ENCODE data around the gene ITGBL1. TPM values are rescaled to one million over a fixed set of nuclear protein-coding genes. Genes with fewer than 3 reads are reported as not detected.

ITGBL1 gene
- total RNA-seq, 4 donors from 2014 or later = 5.0 to 21.5 (median 8.8) TPM

DNA sequence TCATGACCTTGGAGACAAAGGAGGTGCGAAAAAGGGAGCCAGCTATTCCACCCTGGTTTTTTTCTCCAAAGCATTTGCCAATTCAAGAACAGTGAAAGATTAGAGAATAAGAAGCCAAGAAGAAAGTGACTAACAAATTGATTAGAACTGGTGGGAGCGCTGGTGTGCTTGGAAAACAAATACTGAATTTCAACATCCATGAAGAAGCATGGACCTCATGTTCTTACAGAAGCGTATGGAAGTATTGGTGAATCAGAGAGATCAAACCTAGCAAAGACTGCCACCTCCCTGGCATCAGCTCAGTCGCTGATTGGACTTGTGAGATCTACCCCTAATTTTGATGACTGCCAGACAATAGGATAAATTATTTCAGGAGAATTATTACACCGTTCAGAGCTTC is 195.3 kb downstream of the ITGBL1 start:
- no peak for DNase-seq (ENCODE audit: low spot score in 2 of 2)
- no peak overlapping the region for H3K4me3 ChIP-seq (ENCODE audit: low read depth, poor library complexity, severe bottlenecking)
- intact Hi-C loops (cut with DNase I; ENCODE audit: low total_unique reads) = no loop called here
- 79 to 83% methylated on average over 5 of the region's 5 CpGs for WGBS, 2 donors
- no peak for TF ChIP-seq POLR2A (IDR thresholded peaks at IDR 0.05)
- TF ChIP-seq, protein P1, sequence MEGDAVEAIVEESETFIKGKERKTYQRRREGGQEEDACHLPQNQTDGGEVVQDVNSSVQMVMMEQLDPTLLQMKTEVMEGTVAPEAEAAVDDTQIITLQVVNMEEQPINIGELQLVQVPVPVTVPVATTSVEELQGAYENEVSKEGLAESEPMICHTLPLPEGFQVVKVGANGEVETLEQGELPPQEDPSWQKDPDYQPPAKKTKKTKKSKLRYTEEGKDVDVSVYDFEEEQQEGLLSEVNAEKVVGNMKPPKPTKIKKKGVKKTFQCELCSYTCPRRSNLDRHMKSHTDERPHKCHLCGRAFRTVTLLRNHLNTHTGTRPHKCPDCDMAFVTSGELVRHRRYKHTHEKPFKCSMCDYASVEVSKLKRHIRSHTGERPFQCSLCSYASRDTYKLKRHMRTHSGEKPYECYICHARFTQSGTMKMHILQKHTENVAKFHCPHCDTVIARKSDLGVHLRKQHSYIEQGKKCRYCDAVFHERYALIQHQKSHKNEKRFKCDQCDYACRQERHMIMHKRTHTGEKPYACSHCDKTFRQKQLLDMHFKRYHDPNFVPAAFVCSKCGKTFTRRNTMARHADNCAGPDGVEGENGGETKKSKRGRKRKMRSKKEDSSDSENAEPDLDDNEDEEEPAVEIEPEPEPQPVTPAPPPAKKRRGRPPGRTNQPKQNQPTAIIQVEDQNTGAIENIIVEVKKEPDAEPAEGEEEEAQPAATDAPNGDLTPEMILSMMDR (IDR thresholded peaks at IDR 0.05) = no peak

DNA sequence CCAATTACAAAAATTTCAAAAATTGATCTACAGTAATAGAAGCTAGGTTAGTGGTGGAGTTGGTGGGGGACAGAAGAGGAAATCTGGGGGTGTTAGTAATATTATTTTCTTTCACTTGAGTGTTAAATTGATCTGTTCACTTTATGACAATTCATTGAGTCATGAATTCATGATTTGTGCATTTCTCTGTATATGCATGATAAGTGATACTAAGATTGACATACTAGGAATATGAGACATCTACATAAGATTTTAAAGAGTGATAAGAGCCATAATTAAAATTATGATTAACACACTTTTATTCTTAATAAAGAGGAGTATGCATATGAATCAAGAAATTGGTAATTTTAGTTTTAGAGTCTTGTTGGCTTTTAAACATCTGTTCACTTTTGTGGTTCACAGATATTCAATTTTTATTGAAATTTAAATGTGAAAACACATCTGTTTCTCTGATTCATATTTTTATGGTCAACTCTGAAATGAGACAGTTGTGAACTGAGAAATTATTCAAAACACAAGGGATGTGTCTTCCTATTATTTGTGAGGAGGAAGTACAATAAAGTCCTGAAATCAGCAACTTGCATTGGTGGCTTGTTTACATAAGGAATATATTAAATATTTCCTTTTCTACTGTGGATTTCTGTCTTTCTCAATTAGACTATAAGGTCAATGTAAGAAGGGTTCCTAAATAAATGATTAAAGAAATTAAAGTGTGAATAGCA is 196.5 kb downstream of the ITGBL1 start:
- no peak overlapping the region for H3K4me3 ChIP-seq (ENCODE audit: low read depth, poor library complexity, severe bottlenecking)
- intact Hi-C loops (cut with DNase I; ENCODE audit: low total_unique reads) = no loop called here
- TF ChIP-seq, protein P1 (IDR thresholded peaks at IDR 0.05) = no peak
- no peak for TF ChIP-seq POLR2A (IDR thresholded peaks at IDR 0.05)
- DNase-seq (ENCODE audit: low spot score in 2 of 2) = no peak

DNA sequence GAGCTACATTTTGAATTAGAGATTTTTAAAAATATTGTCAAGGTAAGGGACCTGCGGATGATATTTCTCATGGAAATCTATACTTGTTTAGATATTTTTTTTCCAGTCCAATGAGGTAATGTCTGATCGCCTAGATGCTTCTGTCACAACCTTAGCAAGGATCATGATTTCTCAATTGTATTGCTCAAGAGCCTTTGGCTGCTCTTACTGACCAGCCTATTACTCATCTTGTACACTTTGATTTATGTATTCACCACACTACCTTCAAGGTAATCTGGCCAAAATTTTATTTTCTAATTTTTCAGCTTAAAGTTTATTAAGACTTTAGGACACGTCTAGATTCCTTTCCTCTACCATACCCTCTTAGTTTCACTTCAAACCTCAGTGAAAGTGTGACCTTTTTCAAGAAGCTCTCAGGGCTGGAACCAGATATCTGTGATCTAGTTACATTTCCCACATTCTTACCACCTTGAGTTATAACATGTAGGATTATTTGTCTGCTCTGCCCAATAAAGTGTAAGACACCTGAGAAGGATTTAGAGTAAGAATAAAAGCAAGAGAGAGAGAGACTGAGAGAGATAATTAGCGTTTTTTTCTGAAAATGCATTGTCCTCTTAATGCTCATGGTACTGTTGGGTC is 197.1 kb downstream of the ITGBL1 start:
- DNase-seq (ENCODE audit: low spot score in 2 of 2) = peak in 1 of 2 donors; percentile 21
- 66 to 70% methylated on average over 4 of the region's 4 CpGs for WGBS, 2 donors
- TF ChIP-seq, protein P1 (IDR thresholded peaks at IDR 0.05) = no peak
- no peak for TF ChIP-seq POLR2A (IDR thresholded peaks at IDR 0.05)
- intact Hi-C loops (cut with DNase I; ENCODE audit: low total_unique reads) = no loop called here
- H3K4me3 ChIP-seq (ENCODE audit: low read depth, poor library complexity, severe bottlenecking) = no peak overlapping the region

DNA sequence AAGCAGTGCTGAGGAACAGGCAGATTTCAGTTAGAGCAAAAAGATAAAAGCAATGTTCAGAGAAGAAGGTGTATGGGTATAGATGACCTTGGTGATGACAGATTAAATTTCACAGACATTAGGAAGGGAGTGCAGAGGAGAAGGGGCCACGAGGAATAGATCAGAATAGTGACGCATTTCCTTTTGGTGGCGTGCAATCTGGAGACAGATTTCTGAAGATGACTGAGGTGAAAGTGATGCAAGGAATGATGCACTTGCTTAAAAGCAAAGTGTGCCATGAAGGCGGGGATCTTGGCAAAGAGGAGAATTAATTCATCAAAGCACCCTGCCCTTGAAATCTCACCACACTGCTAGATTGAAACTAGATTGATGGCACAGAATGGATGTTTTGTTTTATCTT is 202.4 kb downstream of the ITGBL1 start:
- H3K4me3 ChIP-seq (ENCODE audit: low read depth, poor library complexity, severe bottlenecking) = no peak overlapping the region
- no peak for TF ChIP-seq POLR2A (IDR thresholded peaks at IDR 0.05)
- TF ChIP-seq, protein P1 (IDR thresholded peaks at IDR 0.05) = no peak
- 84 to 91% methylated on average over 4 of the region's 4 CpGs for WGBS, 2 donors
- intact Hi-C loops (cut with DNase I; ENCODE audit: low total_unique reads) = no loop called here
- DNase-seq (ENCODE audit: low spot score in 2 of 2) = no peak

DNA sequence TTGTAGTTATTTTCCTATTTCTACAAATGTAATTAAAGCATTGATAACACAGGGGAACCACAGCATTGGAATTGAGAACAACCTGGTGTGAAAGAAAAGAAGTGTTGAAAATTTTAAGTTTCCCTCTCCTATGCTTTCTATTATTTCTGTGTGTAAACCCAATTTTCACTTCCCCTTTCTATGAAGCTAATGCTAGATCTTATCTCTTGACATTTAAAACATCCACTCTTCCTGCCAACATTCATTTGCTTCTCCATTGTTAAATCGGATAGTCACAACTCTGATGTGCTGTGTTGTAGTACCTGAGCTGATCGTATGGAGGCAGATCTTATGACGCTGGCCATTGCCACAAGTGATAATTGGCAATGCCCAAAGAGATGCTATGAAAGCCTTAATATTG is 203.0 kb downstream of the ITGBL1 start:
- DNase-seq (ENCODE audit: low spot score in 2 of 2) = no peak
- TF ChIP-seq, protein P1 (IDR thresholded peaks at IDR 0.05) = no peak
- TF ChIP-seq POLR2A (IDR thresholded peaks at IDR 0.05) = no peak
- intact Hi-C loops (cut with DNase I; ENCODE audit: low total_unique reads) = no loop called here
- WGBS, 2 donors = 78 to 84% methylated on average over 3 of the region's 3 CpGs
- no peak overlapping the region for H3K4me3 ChIP-seq (ENCODE audit: low read depth, poor library complexity, severe bottlenecking)

Data from lower leg skin (tissue), 4 donors.